ENCODE measurements around the gene REG3G. TPM values are rescaled to one million over a fixed set of nuclear protein-coding genes. Genes with fewer than 3 reads are reported as not detected.

Gene REG3G
- total RNA-seq, 3 donors from 2014 or later (not counting 1 experiment from before 2014, with no cell fraction given): not detected

GRCh38 chr2:79004680-79005079, 20.8 kb upstream of the REG3G start:
- ATAC-seq: no peak
- H3K27me3 Mint-ChIP-seq (ENCODE audit: low read depth in 2 of 2): no peaks in the 10 kb centered on the region
- no peak for TF ChIP-seq CTCF (IDR thresholded peaks at IDR 0.05)
- H3K27ac Mint-ChIP-seq: no peak overlapping the region
- H3K9me3 Mint-ChIP-seq: peaks cover 16 to 27% of the 10 kb centered on the region in 2 donors
- H3K4me1 Mint-ChIP-seq: no peaks in the 10 kb centered on the region
- Histone ChIP-seq H3K27me3 (ENCODE audit: control insufficient read depth, insufficient read depth, low read length) (no peaks in the 10 kb centered on the region), H3K4me3 (ENCODE audit: low read length) (no peak overlapping the region), H3K27ac (ENCODE audit: low read length) (no peak overlapping the region), H3K4me1 (ENCODE audit: control insufficient read depth, insufficient read depth, low read length) (no peaks in the 10 kb centered on the region), H3K9me3 (ENCODE audit: control insufficient read depth, insufficient read depth, low read length) (peaks cover 7% of the 10 kb centered on the region), H3K36me3 (ENCODE audit: control insufficient read depth, insufficient read depth, low read length) (no peaks in the 10 kb centered on the region)
- H3K4me3 Mint-ChIP-seq: no peak overlapping the region
- no peak for DNase-seq
- intact Hi-C loops (cut with micrococcal nuclease): no loop called here
- WGBS (ENCODE audit: insufficient coverage): 79% methylated on average over 5 of the region's 5 CpGs
- H3K36me3 Mint-ChIP-seq: no peaks in the 10 kb centered on the region

- no peaks in the 10 kb centered on the region for H3K4me1 Mint-ChIP-seq
- intact Hi-C loops (cut with micrococcal nuclease): no loop called here
- Histone ChIP-seq H3K36me3 (ENCODE audit: control insufficient read depth, insufficient read depth, low read length) (no peaks in the 10 kb centered on the region), H3K27ac (ENCODE audit: low read length) (no peak overlapping the region), H3K4me1 (ENCODE audit: control insufficient read depth, insufficient read depth, low read length) (no peaks in the 10 kb centered on the region), H3K4me3 (ENCODE audit: low read length) (no peak overlapping the region), H3K9me3 (ENCODE audit: control insufficient read depth, insufficient read depth, low read length) (peaks cover 7% of the 10 kb centered on the region), H3K27me3 (ENCODE audit: control insufficient read depth, insufficient read depth, low read length) (no peaks in the 10 kb centered on the region)
- ATAC-seq (no peak), DNase-seq (no peak)
- H3K4me3 Mint-ChIP-seq: no peak overlapping the region
- no peaks in the 10 kb centered on the region for H3K27me3 Mint-ChIP-seq (ENCODE audit: low read depth in 2 of 2)
- peaks cover 18 to 29% of the 10 kb centered on the region in 2 donors for H3K9me3 Mint-ChIP-seq
- no peak overlapping the region for H3K27ac Mint-ChIP-seq
- WGBS (ENCODE audit: insufficient coverage): 95% methylated on average over 3 of the region's 3 CpGs
- TF ChIP-seq CTCF (IDR thresholded peaks at IDR 0.05): no peak
- H3K36me3 Mint-ChIP-seq: no peaks in the 10 kb centered on the region
Measured at GRCh38 chr2:79005216-79005615, 20.3 kb upstream of the REG3G start.

GRCh38 chr2:79009388-79009787, 16.1 kb upstream of the REG3G start:
- intact Hi-C loops (cut with micrococcal nuclease): no loop called here
- H3K9me3 Mint-ChIP-seq: peaks cover 9 to 23% of the 10 kb centered on the region in 2 donors
- 54% methylated on average over 2 of the region's 2 CpGs for WGBS (ENCODE audit: insufficient coverage)
- ATAC-seq (no peak), DNase-seq (no peak)
- no peak overlapping the region for H3K4me3 Mint-ChIP-seq
- no peaks in the 10 kb centered on the region for H3K4me1 ChIP-seq (ENCODE audit: control insufficient read depth, insufficient read depth, low read length)
- no peaks in the 10 kb centered on the region for H3K27me3 Mint-ChIP-seq (ENCODE audit: low read depth in 2 of 2)
- H3K4me1 Mint-ChIP-seq: no peaks in the 10 kb centered on the region
- no peak overlapping the region for H3K27ac Mint-ChIP-seq
- H3K27ac ChIP-seq (ENCODE audit: low read length): no peak overlapping the region
- no peaks in the 10 kb centered on the region for H3K27me3 ChIP-seq (ENCODE audit: control insufficient read depth, insufficient read depth, low read length)
- H3K4me3 ChIP-seq (ENCODE audit: low read length): no peak overlapping the region
- TF ChIP-seq CTCF (IDR thresholded peaks at IDR 0.05): no peak
- H3K36me3 ChIP-seq (ENCODE audit: control insufficient read depth, insufficient read depth, low read length): no peaks in the 10 kb centered on the region
- peaks cover 7% of the 10 kb centered on the region for H3K9me3 ChIP-seq (ENCODE audit: control insufficient read depth, insufficient read depth, low read length)
- no peaks in the 10 kb centered on the region for H3K36me3 Mint-ChIP-seq

- Histone ChIP-seq H3K36me3 (ENCODE audit: control insufficient read depth, insufficient read depth, low read length) (no peaks in the 10 kb centered on the region), H3K4me3 (ENCODE audit: low read length) (no peak overlapping the region), H3K27ac (ENCODE audit: low read length) (no peak overlapping the region), H3K27me3 (ENCODE audit: control insufficient read depth, insufficient read depth, low read length) (no peaks in the 10 kb centered on the region), H3K4me1 (ENCODE audit: control insufficient read depth, insufficient read depth, low read length) (no peaks in the 10 kb centered on the region), H3K9me3 (ENCODE audit: control insufficient read depth, insufficient read depth, low read length) (peaks cover 7% of the 10 kb centered on the region)
- WGBS (ENCODE audit: insufficient coverage): 65% methylated on average over 4 of the region's 4 CpGs
- H3K4me3 Mint-ChIP-seq: no peak overlapping the region
- no peak for TF ChIP-seq CTCF (IDR thresholded peaks at IDR 0.05)
- intact Hi-C loops (cut with micrococcal nuclease): no loop called here
- peaks cover 7 to 15% of the 10 kb centered on the region in 2 donors for H3K9me3 Mint-ChIP-seq
- no peaks in the 10 kb centered on the region for H3K36me3 Mint-ChIP-seq
- H3K27me3 Mint-ChIP-seq (ENCODE audit: low read depth in 2 of 2): no peaks in the 10 kb centered on the region
- ATAC-seq (no peak), DNase-seq (no peak)
- no peaks in the 10 kb centered on the region for H3K4me1 Mint-ChIP-seq
- H3K27ac Mint-ChIP-seq: no peak overlapping the region
Measured at GRCh38 chr2:79011496-79011895, 14.0 kb upstream of the REG3G start.
